ENCODE data around the gene HYAL3.

HYAL3 gene

GRCh38 chr3:50269460-50269859 is 29.7 kb downstream of the HYAL3 start:
- peak overlapping the region; percentile 73 for H3K27ac ChIP-seq
- TF ChIP-seq ZFX (IDR thresholded peaks at IDR 0.05; ENCODE audit: borderline replicate concordance) (no peak), CTCF (IDR thresholded peaks at IDR 0.05) (no peak)

GRCh38 chr3:50268703-50269451 is 30.3 kb downstream of the HYAL3 start, which contains the start of gene SEMA3B:
TSS of gene SEMA3B (plus strand) at chr3:50269147. CDS start at chr3:50269241, 94 bp downstream.
- TF ChIP-seq ZFX (IDR thresholded peaks at IDR 0.05; ENCODE audit: borderline replicate concordance) (no peak), CTCF (IDR thresholded peaks at IDR 0.05) (no peak)
- H3K27ac ChIP-seq: peak within 1 kb of the TSS; percentile 73

- H3K27ac ChIP-seq: peak overlapping the region; percentile 73
- TF ChIP-seq CTCF (IDR thresholded peaks at IDR 0.05) (no peak), ZFX (IDR thresholded peaks at IDR 0.05; ENCODE audit: borderline replicate concordance) (no peak)
Measured at GRCh38 chr3:50268276-50268675, 30.9 kb downstream of the HYAL3 start.

GRCh38 chr3:50267280-50267913 is 31.8 kb downstream of the HYAL3 start:
- H3K27ac ChIP-seq: peak overlapping the region; percentile 73
- TF ChIP-seq ZFX (IDR thresholded peaks at IDR 0.05; ENCODE audit: borderline replicate concordance) (no peak), CTCF (IDR thresholded peaks at IDR 0.05) (no peak)

- H3K27ac ChIP-seq: peak overlapping the region; percentile 73
Measured at GRCh38 chr3:50266836-50267235, 32.4 kb downstream of the HYAL3 start.

GRCh38 chr3:50266017-50266416 is 33.2 kb downstream of the HYAL3 start:
- H3K27ac ChIP-seq: peak overlapping the region; percentile 73
- TF ChIP-seq CTCF (IDR thresholded peaks at IDR 0.05) (no peak), ZFX (IDR thresholded peaks at IDR 0.05; ENCODE audit: borderline replicate concordance) (no peak)

More at GRCh38 chr3:50266836-50267235, 32.4 kb downstream of the HYAL3 start:
- no peak for TF ChIP-seq ZFX (IDR thresholded peaks at IDR 0.05; ENCODE audit: borderline replicate concordance)
- TF ChIP-seq CTCF (IDR thresholded peaks at IDR 0.05): no peak

GRCh38 chr3:50265571-50265970 is 33.6 kb downstream of the HYAL3 start:
- H3K27ac ChIP-seq: peak overlapping the region; percentile 73
- TF ChIP-seq ZFX (IDR thresholded peaks at IDR 0.05; ENCODE audit: borderline replicate concordance): no peak
- TF ChIP-seq CTCF (IDR thresholded peaks at IDR 0.05): no peak
